ENCODE results near the gene UBD. TPM values are rescaled to one million over a fixed set of nuclear protein-coding genes. Genes with fewer than 3 reads are reported as not detected.

The UBD gene
- total RNA-seq (under 1 TPM in 6 of 7 donors, not detected in 1; 0.22 to 0.60 (median 0.34) TPM), polyA plus RNA-seq (1 to 10 TPM in 1 of 2 donors, not detected in 1; 4.2 TPM)
- long read RNA-seq, donor 1: 0 reads
- long read RNA-seq, donor 2, partial matches to known transcripts: 0 of 1 reads
- long read RNA-seq, donor 2, other reads (novel, unspliced or antisense): 0 of 1 reads
- long read RNA-seq, donor 3: 0 reads

GRCh38 chr6:29559524-29560287 lies at the start of gene UBD:
TSS of gene UBD (minus strand) at chr6:29559732. CDS start at chr6:29559701, 31 bp downstream.
- WGBS, 3 donors: 65 to 79% (median 70%) methylated on average over 6 of the region's 6 CpGs
- Histone ChIP-seq H3K27ac (no peak within 1 kb of the TSS), H3K4me3 (no peak within 1 kb of the TSS), H3K27me3 (no peaks in the 10 kb centered on the region), H3K36me3 (no peaks in the 10 kb centered on the region), H3K4me1 (ENCODE audit: insufficient read depth) (no peaks in the 10 kb centered on the region), H3K9me3 (no peaks in the 10 kb centered on the region)
- intact Hi-C loops (cut with DNase I): no loop called here
- TF ChIP-seq POLR2A (IDR thresholded peaks at IDR 0.05) (no peak), CTCF (IDR thresholded peaks at IDR 0.05) (no peak), EP300 (IDR thresholded peaks at IDR 0.05) (no peak)
- no peak for DNase-seq

- H3K27ac ChIP-seq: no peak overlapping the region
- H3K4me3 ChIP-seq: no peak overlapping the region
- no peaks in the 10 kb centered on the region for H3K9me3 ChIP-seq
- intact Hi-C loops (cut with DNase I): no loop called here
- TF ChIP-seq POLR2A (IDR thresholded peaks at IDR 0.05): no peak
- TF ChIP-seq EP300 (IDR thresholded peaks at IDR 0.05): no peak
- no peak for TF ChIP-seq CTCF (IDR thresholded peaks at IDR 0.05)
- no peaks in the 10 kb centered on the region for H3K27me3 ChIP-seq
- H3K4me1 ChIP-seq (ENCODE audit: insufficient read depth): no peaks in the 10 kb centered on the region
- no peaks in the 10 kb centered on the region for H3K36me3 ChIP-seq
- DNase-seq: no peak
These were observed 48.6 kb upstream of the UBD start for GRCh38 chr6:29608131-29608530.

GRCh38 chr6:29603930-29604329 lies 44.4 kb upstream of the UBD start:
- no peak for DNase-seq
- H3K36me3 ChIP-seq: no peaks in the 10 kb centered on the region
- H3K4me1 ChIP-seq (ENCODE audit: insufficient read depth): no peaks in the 10 kb centered on the region
- no peak overlapping the region for H3K27ac ChIP-seq
- no peaks in the 10 kb centered on the region for H3K9me3 ChIP-seq
- WGBS, 3 donors: 84 to 86% (median 85%) methylated on average over 2 of the region's 2 CpGs
- no peak for TF ChIP-seq POLR2A (IDR thresholded peaks at IDR 0.05)
- TF ChIP-seq CTCF (IDR thresholded peaks at IDR 0.05): no peak
- TF ChIP-seq EP300 (IDR thresholded peaks at IDR 0.05): no peak
- intact Hi-C loops (cut with DNase I): no loop called here
- no peak overlapping the region for H3K4me3 ChIP-seq
- H3K27me3 ChIP-seq: no peaks in the 10 kb centered on the region

- no peaks in the 10 kb centered on the region for H3K36me3 ChIP-seq
- WGBS, 3 donors: 84 to 89% (median 88%) methylated on average over 11 of the region's 11 CpGs
- H3K4me3 ChIP-seq: no peak overlapping the region
- DNase-seq: no peak
- no peaks in the 10 kb centered on the region for H3K4me1 ChIP-seq (ENCODE audit: insufficient read depth)
- intact Hi-C loops (cut with DNase I): no loop called here
- H3K27me3 ChIP-seq: no peaks in the 10 kb centered on the region
- no peaks in the 10 kb centered on the region for H3K9me3 ChIP-seq
- TF ChIP-seq CTCF (IDR thresholded peaks at IDR 0.05) (no peak), EP300 (IDR thresholded peaks at IDR 0.05) (no peak), POLR2A (IDR thresholded peaks at IDR 0.05) (no peak)
- H3K27ac ChIP-seq: no peak overlapping the region
These were observed 43.9 kb upstream of the UBD start for GRCh38 chr6:29603456-29603855.

All from ovary (tissue), 10 donors.